ENCODE data around the gene AP3M1.

DNA sequence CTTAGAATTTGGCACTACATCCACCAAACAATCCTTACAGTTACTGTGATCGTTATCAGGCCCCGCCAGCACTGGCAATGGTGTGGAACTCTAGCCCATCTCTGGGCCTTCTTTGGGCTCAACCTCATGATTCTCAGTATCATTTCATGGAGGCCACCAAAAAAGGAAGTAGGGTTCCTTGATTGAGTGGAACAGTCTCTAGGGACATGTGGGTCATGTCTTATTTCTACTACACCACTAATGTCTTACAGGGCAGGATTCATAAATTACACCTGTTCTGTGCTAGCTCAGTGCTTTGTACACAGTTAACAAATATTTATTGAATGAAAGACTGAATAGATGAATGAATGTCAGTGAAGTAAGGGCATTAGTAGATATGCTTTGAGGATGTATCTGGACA is 53.9 kb downstream of the AP3M1 start:
- TF ChIP-seq POLR2A (IDR thresholded peaks at IDR 0.05): no peak
- TF ChIP-seq, protein P1, sequence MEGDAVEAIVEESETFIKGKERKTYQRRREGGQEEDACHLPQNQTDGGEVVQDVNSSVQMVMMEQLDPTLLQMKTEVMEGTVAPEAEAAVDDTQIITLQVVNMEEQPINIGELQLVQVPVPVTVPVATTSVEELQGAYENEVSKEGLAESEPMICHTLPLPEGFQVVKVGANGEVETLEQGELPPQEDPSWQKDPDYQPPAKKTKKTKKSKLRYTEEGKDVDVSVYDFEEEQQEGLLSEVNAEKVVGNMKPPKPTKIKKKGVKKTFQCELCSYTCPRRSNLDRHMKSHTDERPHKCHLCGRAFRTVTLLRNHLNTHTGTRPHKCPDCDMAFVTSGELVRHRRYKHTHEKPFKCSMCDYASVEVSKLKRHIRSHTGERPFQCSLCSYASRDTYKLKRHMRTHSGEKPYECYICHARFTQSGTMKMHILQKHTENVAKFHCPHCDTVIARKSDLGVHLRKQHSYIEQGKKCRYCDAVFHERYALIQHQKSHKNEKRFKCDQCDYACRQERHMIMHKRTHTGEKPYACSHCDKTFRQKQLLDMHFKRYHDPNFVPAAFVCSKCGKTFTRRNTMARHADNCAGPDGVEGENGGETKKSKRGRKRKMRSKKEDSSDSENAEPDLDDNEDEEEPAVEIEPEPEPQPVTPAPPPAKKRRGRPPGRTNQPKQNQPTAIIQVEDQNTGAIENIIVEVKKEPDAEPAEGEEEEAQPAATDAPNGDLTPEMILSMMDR (IDR thresholded peaks at IDR 0.05): no peak
